Astrocyte (in vitro differentiated cells and primary cell): ENCODE measurements around the gene RNH1. TPM values are rescaled to one million over a fixed set of nuclear protein-coding genes. Genes with fewer than 3 reads are reported as not detected.

ENCODE experiments used
- DNase-seq: peaks from one replicate; pipeline ENCODE4 v3.0.0-alpha.2; 2010; ENCODE audit warnings: low read depth
- FAIRE-seq: peaks from 2 replicates; lab custom pipeline; 2011; peaks lifted over from hg19 to GRCh38; lab: Jason Lieb, UNC
- H2AFZ ChIP-seq: 2 replicates; pipeline ENCODE4 v1.6.0; 2012; ENCODE audit warnings: low read depth, low read length, inconsistent platforms
- H3K27ac ChIP-seq: 2 replicates; pipeline ENCODE4 v1.5.1; 2011; ENCODE audit warnings: low read depth, low read length, inconsistent platforms
- H3K27me3 ChIP-seq: 2 replicates; pipeline ENCODE4 v1.6.0; 2011; ENCODE audit warnings: low read length, inconsistent platforms; ENCODE audit not compliant: insufficient read depth
- H3K36me3 ChIP-seq: 2 replicates; pipeline ENCODE4 v1.5.1; 2011; ENCODE audit warnings: low read length, inconsistent platforms; ENCODE audit not compliant: insufficient read depth
- H3K4me1 ChIP-seq: 2 replicates; pipeline ENCODE4 v1.5.1; 2011; ENCODE audit warnings: low read length, inconsistent platforms; ENCODE audit not compliant: insufficient read depth
- H3K4me2 ChIP-seq: 2 replicates; pipeline ENCODE4 v1.6.0; 2012; ENCODE audit warnings: low read length, inconsistent platforms
- H3K4me3 ChIP-seq: 2 replicates; pipeline ENCODE4 v1.5.1; 2011; ENCODE audit warnings: low read depth, mild to moderate bottlenecking, low read length, inconsistent platforms; ENCODE audit not compliant: insufficient read depth
- H3K79me2 ChIP-seq: 2 replicates; pipeline ENCODE4 v1.6.0; 2012; ENCODE audit warnings: mild to moderate bottlenecking, low read length, inconsistent platforms; ENCODE audit not compliant: insufficient read depth
- H3K9ac ChIP-seq: 2 replicates; pipeline ENCODE4 v1.6.0; 2012; ENCODE audit warnings: mild to moderate bottlenecking, low read length, inconsistent platforms
- H3K9me3 ChIP-seq: 2 replicates; pipeline ENCODE4 v1.5.1; 2012; ENCODE audit warnings: low read depth, mild to moderate bottlenecking, low read length, inconsistent platforms; ENCODE audit not compliant: insufficient read depth
- H4K20me1 ChIP-seq: 2 replicates; pipeline ENCODE4 v1.6.0; 2012; ENCODE audit warnings: low read length, inconsistent platforms; ENCODE audit not compliant: insufficient read depth
- H3K27ac Mint-ChIP-seq: one replicate; pipeline ENCODE4 v1.8.0; 2021; ENCODE audit warnings: mild to moderate bottlenecking, mixed read lengths; ENCODE audit not compliant: unreplicated experiment
- H3K27me3 Mint-ChIP-seq: one replicate; pipeline ENCODE4 v1.8.0; 2021; ENCODE audit warnings: low read depth, mixed read lengths; ENCODE audit not compliant: unreplicated experiment
- H3K36me3 Mint-ChIP-seq: one replicate; pipeline ENCODE4 v1.8.0; 2021; ENCODE audit warnings: low read depth, mixed read lengths; ENCODE audit not compliant: unreplicated experiment
- H3K4me1 Mint-ChIP-seq: one replicate; pipeline ENCODE4 v1.8.0; 2021; ENCODE audit warnings: low read depth, mixed read lengths; ENCODE audit not compliant: unreplicated experiment
- H3K4me3 Mint-ChIP-seq: one replicate; pipeline ENCODE4 v1.8.0; 2021; ENCODE audit warnings: mild to moderate bottlenecking, moderate library complexity, mixed read lengths; ENCODE audit not compliant: unreplicated experiment
- H3K9me3 Mint-ChIP-seq: one replicate; pipeline ENCODE4 v1.8.0; 2021; ENCODE audit warnings: mild to moderate bottlenecking, mixed read lengths; ENCODE audit not compliant: unreplicated experiment
- EZH2 ChIP-seq: IDR thresholded peaks from 2 replicates; pipeline ENCODE4 v1.6.1; 2012; ENCODE audit warnings: mild to moderate bottlenecking, low read length, inconsistent platforms; ENCODE audit not compliant: insufficient read depth
- total RNA-seq: library from RNA; stranded (reverse); gene quantifications from 2 replicates; pipeline ENCODE4 v1.2.1, GENCODE V29; 2021
- TF ChIP-seq, protein P1 (sequence below): IDR thresholded peaks from 2 replicates; pipeline ENCODE4 v1.5.1; 2011; ENCODE audit warnings: low read depth, mild to moderate bottlenecking, inconsistent platforms, low read length, moderate library complexity; ENCODE audit not compliant: insufficient read depth

RNH1 gene
- total RNA-seq, 1 donor from 2014 or later = 117 TPM

DNA sequence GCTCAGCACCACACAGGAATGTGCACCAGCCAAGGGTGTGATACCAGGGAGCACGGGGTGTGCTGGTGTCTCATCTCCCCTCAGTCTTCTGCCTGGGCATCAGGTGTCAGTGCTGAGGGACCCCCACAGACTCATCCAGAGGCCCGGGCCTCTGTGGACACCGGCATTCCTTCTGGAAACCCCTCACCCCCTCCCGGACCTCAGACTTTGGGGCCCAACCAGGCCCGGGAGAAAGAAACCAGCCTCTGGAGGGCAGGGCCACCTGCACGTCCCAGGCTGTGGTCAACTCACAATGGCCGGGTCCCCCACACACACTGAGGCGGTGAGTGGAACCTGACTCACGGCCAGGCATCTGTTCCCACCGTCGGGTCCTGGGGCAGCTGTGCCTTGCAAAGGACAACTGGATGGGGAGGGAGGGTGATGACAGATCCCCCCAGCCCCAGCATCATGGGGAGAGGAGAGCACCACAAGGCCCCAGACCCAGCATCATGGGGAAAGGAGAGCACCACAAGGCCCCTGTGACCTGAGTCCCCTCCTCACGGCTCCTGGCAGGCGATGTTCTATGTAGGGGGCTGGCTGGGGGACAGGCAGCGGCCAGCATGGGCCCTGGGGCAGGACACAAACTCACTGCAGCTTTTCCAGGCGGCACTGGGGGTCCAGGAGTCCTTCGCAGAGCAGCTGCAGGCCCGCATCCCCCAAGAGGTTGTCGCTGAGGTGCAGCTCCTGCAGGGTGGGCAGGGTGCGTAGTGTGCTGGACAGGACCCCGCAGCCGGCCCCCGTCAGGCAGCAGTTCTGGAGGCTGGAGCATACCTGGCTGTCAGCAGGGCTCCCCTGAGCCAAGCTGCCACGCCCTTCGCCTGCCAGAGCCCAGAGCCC, 7.6 kb downstream of the RNH1 start:
- Mint-ChIP-seq H3K36me3 (peaks cover 34% of the 10 kb centered on the region), H3K9me3 (peaks cover 3% of the 10 kb centered on the region), H3K4me1 (peaks cover 3% of the 10 kb centered on the region), H3K27me3 (no peaks in the 10 kb centered on the region), H3K4me3 (no peak overlapping the region), H3K27ac (no peak overlapping the region)
- no peak for TF ChIP-seq EZH2
- TF ChIP-seq, protein P1, sequence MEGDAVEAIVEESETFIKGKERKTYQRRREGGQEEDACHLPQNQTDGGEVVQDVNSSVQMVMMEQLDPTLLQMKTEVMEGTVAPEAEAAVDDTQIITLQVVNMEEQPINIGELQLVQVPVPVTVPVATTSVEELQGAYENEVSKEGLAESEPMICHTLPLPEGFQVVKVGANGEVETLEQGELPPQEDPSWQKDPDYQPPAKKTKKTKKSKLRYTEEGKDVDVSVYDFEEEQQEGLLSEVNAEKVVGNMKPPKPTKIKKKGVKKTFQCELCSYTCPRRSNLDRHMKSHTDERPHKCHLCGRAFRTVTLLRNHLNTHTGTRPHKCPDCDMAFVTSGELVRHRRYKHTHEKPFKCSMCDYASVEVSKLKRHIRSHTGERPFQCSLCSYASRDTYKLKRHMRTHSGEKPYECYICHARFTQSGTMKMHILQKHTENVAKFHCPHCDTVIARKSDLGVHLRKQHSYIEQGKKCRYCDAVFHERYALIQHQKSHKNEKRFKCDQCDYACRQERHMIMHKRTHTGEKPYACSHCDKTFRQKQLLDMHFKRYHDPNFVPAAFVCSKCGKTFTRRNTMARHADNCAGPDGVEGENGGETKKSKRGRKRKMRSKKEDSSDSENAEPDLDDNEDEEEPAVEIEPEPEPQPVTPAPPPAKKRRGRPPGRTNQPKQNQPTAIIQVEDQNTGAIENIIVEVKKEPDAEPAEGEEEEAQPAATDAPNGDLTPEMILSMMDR = no peak
- DNase-seq (no peak), FAIRE-seq (no peak)
- Histone ChIP-seq H2AFZ (no peak overlapping the region), H3K4me1 (peaks cover 9% of the 10 kb centered on the region), H4K20me1 (peaks cover 51% of the 10 kb centered on the region), H3K27me3 (no peaks in the 10 kb centered on the region), H3K79me2 (peaks cover 35% of the 10 kb centered on the region), H3K4me3 (no peak overlapping the region), H3K36me3 (peaks cover 25% of the 10 kb centered on the region), H3K9ac (no peak overlapping the region), H3K9me3 (peaks cover 8% of the 10 kb centered on the region), H3K4me2 (no peak overlapping the region), H3K27ac (no peak overlapping the region)

DNA sequence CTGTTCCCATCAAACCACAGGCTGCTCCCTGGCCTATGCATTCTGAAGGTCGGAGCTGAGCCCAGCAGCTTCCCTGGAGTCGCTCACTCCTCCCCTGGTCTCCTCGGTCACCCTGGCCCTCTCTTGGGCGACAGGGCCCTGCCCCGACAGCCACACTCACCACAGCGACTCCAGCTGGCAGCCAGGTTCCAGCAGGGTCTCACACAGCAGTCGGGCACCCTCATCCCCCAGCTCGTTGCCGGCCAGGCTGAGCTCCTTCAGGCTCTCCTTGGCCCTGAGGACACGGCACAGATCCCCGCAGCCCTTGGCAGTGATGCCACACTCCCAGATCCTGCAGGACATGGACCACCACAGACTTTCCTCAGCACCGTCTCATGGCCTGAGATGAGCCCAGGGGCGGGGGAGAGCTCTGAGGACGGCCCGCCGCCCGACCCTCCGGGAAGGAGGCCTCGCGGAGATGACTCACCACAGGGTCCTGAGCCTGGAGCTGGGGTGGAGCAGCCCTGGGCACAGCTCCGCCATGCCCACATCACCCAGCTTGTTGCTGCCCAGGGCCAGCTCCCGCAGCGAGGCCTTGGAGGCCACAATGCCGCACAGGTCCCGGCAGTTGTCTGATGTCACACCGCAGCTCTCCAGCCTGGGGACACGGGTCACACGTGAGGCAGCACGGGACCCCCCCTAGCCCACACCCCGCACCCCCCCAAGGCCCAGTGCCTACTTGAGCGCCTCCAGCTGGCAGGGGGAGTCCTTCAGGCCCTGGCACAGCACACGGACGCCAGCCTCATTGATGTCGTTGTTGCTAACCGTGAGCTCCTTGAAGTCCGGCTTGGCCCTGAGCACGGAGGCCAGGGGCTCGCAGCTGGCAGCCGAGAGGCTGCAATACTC, 8.5 kb downstream of the RNH1 start:
- TF ChIP-seq, protein P1 = no peak
- TF ChIP-seq EZH2 = no peak
- peaks cover 34% of the 10 kb centered on the region for H3K36me3 Mint-ChIP-seq
- no peaks in the 10 kb centered on the region for H3K27me3 ChIP-seq
- no peak overlapping the region for H3K27ac ChIP-seq
- H3K4me3 Mint-ChIP-seq = no peak overlapping the region
- H3K9me3 ChIP-seq = peaks cover 8% of the 10 kb centered on the region
- H2AFZ ChIP-seq = no peak overlapping the region
- H3K27me3 Mint-ChIP-seq = no peaks in the 10 kb centered on the region
- peaks cover 25% of the 10 kb centered on the region for H3K36me3 ChIP-seq
- no peak overlapping the region for H3K9ac ChIP-seq
- DNase-seq (no peak), FAIRE-seq (no peak)
- peaks cover 26% of the 10 kb centered on the region for H3K79me2 ChIP-seq
- no peak overlapping the region for H3K4me2 ChIP-seq
- peaks cover 3% of the 10 kb centered on the region for H3K9me3 Mint-ChIP-seq
- peaks cover 53% of the 10 kb centered on the region for H4K20me1 ChIP-seq
- H3K4me1 Mint-ChIP-seq = peaks cover 3% of the 10 kb centered on the region
- H3K27ac Mint-ChIP-seq = peak overlapping the region; percentile 58
- H3K4me3 ChIP-seq = no peak overlapping the region
- H3K4me1 ChIP-seq = peaks cover under 1% of the 10 kb centered on the region
